Transverse colon (tissue), 4 donors: Measurements from ENCODE around the gene PHYHIPL.

Experiments
- CTCF ChIP-seq, 5 experiments: fragments of 200-600 bp in 3 of 5; fragments of 450-650 bp in 2 of 5; sonication (generic) in 3 of 5; IDR thresholded peaks; 1 replicate in 2 of 5; 2 replicates in 3 of 5; pipeline ENCODE4 v1.5.1; 2016 to 2017; ENCODE audit warnings: antibody characterized with exemption in 5 of 5, inconsistent platforms in 3 of 5, mild to moderate bottlenecking in 2 of 5, moderate library complexity in 1 of 5
- POLR2AphosphoS5 ChIP-seq, 3 donors: sonication (generic); formaldehyde crosslinking; IDR thresholded peaks; one replicate each; pipeline ENCODE4 v1.6.1; 2016; ENCODE audit warnings: antibody characterized with exemption in 3 of 3

- TF ChIP-seq CTCF (IDR thresholded peaks at IDR 0.05) (no peak), POLR2AphosphoS5 (IDR thresholded peaks at IDR 0.05) (no peak)
Observed at GRCh38 chr10:59273445-59273844, 97.0 kb downstream of the PHYHIPL start.
